CD8-positive, alpha-beta memory T cell (primary cell): Measurements from ENCODE around the gene FOXRED2. TPM values are rescaled to one million over a fixed set of nuclear protein-coding genes. Genes with fewer than 3 reads are reported as not detected.

Experiments
- CTCF ChIA-PET: fragments of 350-600 bp; sonication (Branson Sonifier 250); formaldehyde crosslinking; loops from one replicate; lab custom pipeline; 2021; ENCODE audit warnings: antibody characterized with exemption; lab: Charles Lee
- POLR2A ChIA-PET: fragments of 350-600 bp; sonication (Branson Sonifier 250); formaldehyde crosslinking; loops from one replicate; lab custom pipeline; 2021; ENCODE audit warnings: antibody characterized with exemption; lab: Charles Lee
- DNase-seq, 5 donors: peaks; one replicate each; pipeline versions ENCODE4 v3.0.0 to v3.0.0-alpha.2; 2020 to 2022; ENCODE audit warnings: mixed read lengths in 1 of 5
- H3K27ac ChIP-seq: one replicate; pipeline ENCODE4 v1.7.0; 2013; ENCODE audit warnings: low read depth, mild to moderate bottlenecking, low read length, moderate library complexity
- H3K27me3 ChIP-seq: 2 replicates; pipeline ENCODE4 v1.7.0; 2013; ENCODE audit warnings: low read length, mild to moderate bottlenecking; ENCODE audit not compliant: insufficient read depth, poor library complexity, severe bottlenecking
- H3K36me3 ChIP-seq: 2 replicates; pipeline ENCODE4 v1.7.0; 2013; ENCODE audit warnings: mild to moderate bottlenecking, low read length, moderate library complexity; ENCODE audit not compliant: insufficient read depth
- H3K4me1 ChIP-seq: 2 replicates; pipeline ENCODE4 v1.7.0; 2013; ENCODE audit warnings: mild to moderate bottlenecking, low read length, moderate library complexity; ENCODE audit not compliant: insufficient read depth
- H3K4me3 ChIP-seq: 2 replicates; pipeline ENCODE4 v1.7.0; 2013; ENCODE audit warnings: mild to moderate bottlenecking, low read length
- H3K9me3 ChIP-seq: 2 replicates; pipeline ENCODE4 v1.7.0; 2013; ENCODE audit warnings: mild to moderate bottlenecking, low read length
- H3K27ac Mint-ChIP-seq, 8 donors: one replicate each; pipeline ENCODE4 v1.8.0; 2020 to 2021; ENCODE audit warnings: mixed read lengths in 8 of 8, mild to moderate bottlenecking in 6 of 8, inconsistent platforms in 3 of 8, moderate library complexity in 3 of 8
- H3K27me3 Mint-ChIP-seq, 2 donors: one replicate each; pipeline ENCODE4 v1.8.0; 2020 to 2021; ENCODE audit warnings: mixed read lengths in 2 of 2, mild to moderate bottlenecking in 1 of 2, moderate library complexity in 1 of 2
- H3K36me3 Mint-ChIP-seq, 3 donors: one replicate each; pipeline ENCODE4 v1.8.0; 2020 to 2021; ENCODE audit warnings: mixed read lengths in 3 of 3, inconsistent platforms in 1 of 3, mild to moderate bottlenecking in 1 of 3
- H3K4me1 Mint-ChIP-seq, 3 donors: one replicate each; pipeline ENCODE4 v1.8.0; 2020 to 2021; ENCODE audit warnings: mixed read lengths in 3 of 3, inconsistent platforms in 1 of 3, mild to moderate bottlenecking in 1 of 3
- H3K4me3 Mint-ChIP-seq, 7 donors: one replicate each; pipeline ENCODE4 v1.8.0; 2020 to 2021; ENCODE audit warnings: mixed read lengths in 7 of 7, mild to moderate bottlenecking in 6 of 7, moderate library complexity in 4 of 7, inconsistent platforms in 2 of 7
- H3K9me3 Mint-ChIP-seq, 5 donors: one replicate each; pipeline ENCODE4 v1.8.0; 2020 to 2022; ENCODE audit warnings: mixed read lengths in 5 of 5, mild to moderate bottlenecking in 3 of 5, moderate library complexity in 2 of 5, inconsistent platforms in 1 of 5
- polyA plus RNA-seq: library from polyadenylated mRNA; unstranded; fragments of 300-500 nt; fragmentation: Illumina TruSeq; gene quantifications from one replicate; pipeline ENCODE4 v1.2.3, GENCODE V29; 2021
- total RNA-seq, 2 experiments: library from RNA; stranded (reverse); gene quantifications; one replicate each; pipeline ENCODE4 v1.2.3, GENCODE V29; 2021

The FOXRED2 gene
- total and polyA plus RNA-seq, 3 experiments from 2014 or later: 1.8 to 27.6 (median 23.7) TPM

- Mint-ChIP-seq H3K36me3 (peaks cover 0 to 30% (median 2%) of the 10 kb centered on the region in 3 donors), H3K4me3 (no peak overlapping the region), H3K27ac (peak overlapping the region; percentile 31 to 80 (median 61)), H3K4me1 (peaks cover 13 to 23% (median 14%) of the 10 kb centered on the region in 3 donors), H3K9me3 (no peaks in the 10 kb centered on the region), H3K27me3 (no peaks in the 10 kb centered on the region)
- Histone ChIP-seq H3K36me3 (peaks cover 4% of the 10 kb centered on the region), H3K4me3 (no peak overlapping the region), H3K27me3 (no peaks in the 10 kb centered on the region), H3K27ac (no peak overlapping the region), H3K9me3 (no peaks in the 10 kb centered on the region), H3K4me1 (peaks cover 21% of the 10 kb centered on the region)
- DNase-seq: no peak
- ChIA-PET CTCF (interaction anchor here (0.9 to 6.0 kb wide), 4 partner anchors 90 to 178 kb away, joined by 3 to 116 read pairs (median 8); no protein-coding TSS in a partner anchor), POLR2A (interaction anchor here (1.3 kb wide), 1 partner anchor 139 kb away, joined by 3 read pairs; no protein-coding TSS in a partner anchor)
Observed at GRCh38 chr22:36467042-36467810, 39.6 kb downstream of the FOXRED2 start.

DNA sequence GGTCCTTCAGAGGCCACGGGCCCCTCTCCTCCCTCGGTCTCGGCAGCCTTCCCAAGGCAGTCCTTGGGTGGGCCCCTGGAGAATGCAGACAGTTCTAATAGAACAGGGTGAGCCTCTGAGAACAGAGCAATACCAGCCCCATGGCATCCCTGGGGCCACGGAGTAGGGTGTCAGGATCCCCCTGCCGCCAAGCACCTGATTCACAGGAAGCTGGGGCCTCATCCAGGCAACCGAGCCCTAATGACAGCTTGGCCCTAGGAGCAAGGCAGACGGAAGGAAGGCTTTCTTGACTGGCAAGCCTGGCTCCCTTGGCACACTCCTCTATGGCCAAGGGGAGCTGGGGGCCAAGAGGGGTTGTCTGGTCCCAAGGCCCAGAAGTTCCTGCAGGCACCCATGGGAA, 40.6 kb downstream of the FOXRED2 start:
- DNase-seq: no peak
- Mint-ChIP-seq H3K36me3 (peaks cover 0 to 21% (median 0%) of the 10 kb centered on the region in 3 donors), H3K27ac (peak overlapping the region in 5 of 8 donors; percentile 2 to 80 (median 24)), H3K4me3 (no peak overlapping the region), H3K4me1 (peaks cover 13 to 23% (median 14%) of the 10 kb centered on the region in 3 donors), H3K9me3 (no peaks in the 10 kb centered on the region), H3K27me3 (no peaks in the 10 kb centered on the region)
- ChIA-PET POLR2A (interaction anchor here (1.3 kb wide), 1 partner anchor 138 kb away, joined by 3 read pairs; no protein-coding TSS in a partner anchor), CTCF (interaction anchor here (2.7 kb wide), 1 partner anchor 165 kb away, joined by 12 read pairs; no protein-coding TSS in a partner anchor)
- Histone ChIP-seq H3K36me3 (peaks cover under 1% of the 10 kb centered on the region), H3K27ac (no peak overlapping the region), H3K9me3 (no peaks in the 10 kb centered on the region), H3K4me1 (peaks cover 21% of the 10 kb centered on the region), H3K27me3 (no peaks in the 10 kb centered on the region), H3K4me3 (no peak overlapping the region)

DNA sequence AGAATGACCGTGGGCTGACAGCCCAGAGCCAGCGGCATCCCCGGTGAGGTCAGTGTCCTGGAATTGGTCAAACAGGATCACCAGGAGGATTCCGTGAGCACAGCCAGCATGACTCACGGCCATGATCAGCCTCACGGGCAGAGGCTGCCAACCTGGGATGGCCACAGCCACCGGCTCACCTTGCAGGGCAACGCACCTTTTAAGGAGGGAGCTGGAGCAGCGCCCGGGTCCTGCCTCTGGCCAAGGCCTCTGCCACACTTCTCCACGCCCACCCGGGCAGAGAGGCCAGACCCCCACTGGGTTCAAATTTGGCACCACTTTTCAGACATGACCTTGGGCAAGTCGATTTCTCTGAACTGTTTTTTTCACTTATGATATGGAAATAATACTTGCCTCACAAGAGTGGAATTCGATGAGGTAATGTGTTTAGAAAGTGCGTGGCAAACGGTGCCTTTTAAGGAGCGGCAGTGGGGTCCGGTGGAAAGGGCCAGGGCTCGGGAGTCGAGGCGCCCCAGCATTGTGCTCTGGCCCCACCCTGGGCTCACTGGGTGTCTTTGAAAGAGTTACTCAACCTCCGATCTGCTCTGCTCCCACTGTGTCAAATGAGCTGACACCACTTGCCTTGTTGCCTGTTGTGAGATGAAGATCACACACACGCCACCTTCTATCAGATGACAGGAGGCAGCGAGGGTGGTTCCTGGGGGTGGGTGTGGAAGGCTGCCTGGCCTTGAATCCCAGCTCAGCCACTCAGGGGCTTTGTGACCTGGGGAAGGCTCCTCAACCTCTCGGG, 41.4 kb downstream of the FOXRED2 start:
- Histone ChIP-seq H3K9me3 (no peaks in the 10 kb centered on the region), H3K27ac (no peak overlapping the region), H3K4me1 (peaks cover 18% of the 10 kb centered on the region), H3K36me3 (no peaks in the 10 kb centered on the region), H3K27me3 (no peaks in the 10 kb centered on the region), H3K4me3 (no peak overlapping the region)
- H3K4me3 Mint-ChIP-seq: no peak overlapping the region
- H3K36me3 Mint-ChIP-seq: peaks cover 0 to 15% (median 0%) of the 10 kb centered on the region in 3 donors
- no peak for DNase-seq
- ChIA-PET POLR2A (interaction anchor here (1.3 kb wide), 1 partner anchor 137 kb away, joined by 3 read pairs; no protein-coding TSS in a partner anchor), CTCF (interaction anchor here (2.7 kb wide), 1 partner anchor 165 kb away, joined by 12 read pairs; no protein-coding TSS in a partner anchor)
- no peaks in the 10 kb centered on the region for H3K9me3 Mint-ChIP-seq
- H3K4me1 Mint-ChIP-seq: peaks cover 12 to 20% (median 13%) of the 10 kb centered on the region in 3 donors
- peak overlapping the region in 5 of 8 donors; percentile 27 to 58 (median 47) for H3K27ac Mint-ChIP-seq
- no peaks in the 10 kb centered on the region for H3K27me3 Mint-ChIP-seq

DNA sequence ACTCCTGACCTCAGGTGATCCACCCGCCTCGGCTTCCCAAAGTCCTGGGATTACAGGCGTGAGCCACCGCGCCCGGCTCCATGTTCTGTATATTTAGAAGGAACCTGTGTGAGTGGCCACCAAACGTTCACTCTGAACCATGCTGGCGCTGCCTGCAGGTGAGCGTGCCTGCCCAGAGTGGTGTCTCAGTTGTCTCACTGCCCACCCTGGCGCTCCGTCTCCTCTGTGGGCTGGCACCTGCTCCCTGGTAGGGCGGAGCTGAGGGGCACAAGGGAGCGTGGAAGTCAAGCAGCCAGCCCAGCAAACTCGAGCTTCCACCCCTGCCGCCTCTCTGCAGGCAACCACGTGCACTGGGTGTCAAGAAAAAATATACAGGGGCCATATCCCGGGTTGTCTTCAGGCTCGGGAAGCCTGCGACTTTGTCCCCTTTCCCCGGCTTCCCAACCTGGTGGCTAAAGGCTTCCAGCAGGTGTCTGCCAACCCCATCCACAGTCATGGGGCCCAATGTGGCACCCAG, 42.1 kb downstream of the FOXRED2 start:
- Mint-ChIP-seq H3K27ac (peak overlapping the region in 1 of 8 donors; percentile 69), H3K4me1 (peaks cover 5 to 13% (median 7%) of the 10 kb centered on the region in 3 donors)
- POLR2A ChIA-PET: interaction anchor here (0.6 to 0.8 kb wide), 2 partner anchors 10 to 149 kb away, joined by 3 read pairs; no protein-coding TSS in a partner anchor

GRCh38 chr22:36463783-36464184, 43.1 kb downstream of the FOXRED2 start:
- no peaks in the 10 kb centered on the region for H3K27me3 ChIP-seq
- H3K4me1 Mint-ChIP-seq: peaks cover 5 to 12% (median 5%) of the 10 kb centered on the region in 3 donors
- POLR2A ChIA-PET: interaction anchor here (1.2 kb wide), 1 partner anchor 12 kb away, joined by 3 read pairs; no protein-coding TSS in a partner anchor
- no peaks in the 10 kb centered on the region for H3K36me3 ChIP-seq
- H3K4me3 Mint-ChIP-seq: no peak overlapping the region
- H3K4me3 ChIP-seq: no peak overlapping the region
- no peaks in the 10 kb centered on the region for H3K9me3 ChIP-seq
- no peak for DNase-seq
- H3K27me3 Mint-ChIP-seq: no peaks in the 10 kb centered on the region
- H3K27ac Mint-ChIP-seq: peak overlapping the region in 1 of 8 donors; percentile 29
- H3K9me3 Mint-ChIP-seq: no peaks in the 10 kb centered on the region
- CTCF ChIA-PET: interaction anchor here (1.0 to 2.5 kb wide), 3 partner anchors 23 to 163 kb away, joined by 3 to 8 read pairs (median 3); no protein-coding TSS in a partner anchor
- H3K4me1 ChIP-seq: peaks cover 12% of the 10 kb centered on the region
- peaks cover 0 to 15% (median 0%) of the 10 kb centered on the region in 3 donors for H3K36me3 Mint-ChIP-seq
- H3K27ac ChIP-seq: no peak overlapping the region

More for the DNA sequence above, 42.1 kb downstream of the FOXRED2 start:
- Mint-ChIP-seq H3K4me3 (no peak overlapping the region), H3K27me3 (no peaks in the 10 kb centered on the region), H3K36me3 (peaks cover 0 to 15% (median 0%) of the 10 kb centered on the region in 3 donors), H3K9me3 (no peaks in the 10 kb centered on the region)
- Histone ChIP-seq H3K27ac (no peak overlapping the region), H3K4me3 (no peak overlapping the region), H3K9me3 (no peaks in the 10 kb centered on the region), H3K4me1 (peaks cover 12% of the 10 kb centered on the region), H3K36me3 (no peaks in the 10 kb centered on the region), H3K27me3 (no peaks in the 10 kb centered on the region)
- DNase-seq: no peak
- CTCF ChIA-PET: interaction anchor here (2.7 kb wide), 1 partner anchor 164 kb away, joined by 12 read pairs; no protein-coding TSS in a partner anchor

DNA sequence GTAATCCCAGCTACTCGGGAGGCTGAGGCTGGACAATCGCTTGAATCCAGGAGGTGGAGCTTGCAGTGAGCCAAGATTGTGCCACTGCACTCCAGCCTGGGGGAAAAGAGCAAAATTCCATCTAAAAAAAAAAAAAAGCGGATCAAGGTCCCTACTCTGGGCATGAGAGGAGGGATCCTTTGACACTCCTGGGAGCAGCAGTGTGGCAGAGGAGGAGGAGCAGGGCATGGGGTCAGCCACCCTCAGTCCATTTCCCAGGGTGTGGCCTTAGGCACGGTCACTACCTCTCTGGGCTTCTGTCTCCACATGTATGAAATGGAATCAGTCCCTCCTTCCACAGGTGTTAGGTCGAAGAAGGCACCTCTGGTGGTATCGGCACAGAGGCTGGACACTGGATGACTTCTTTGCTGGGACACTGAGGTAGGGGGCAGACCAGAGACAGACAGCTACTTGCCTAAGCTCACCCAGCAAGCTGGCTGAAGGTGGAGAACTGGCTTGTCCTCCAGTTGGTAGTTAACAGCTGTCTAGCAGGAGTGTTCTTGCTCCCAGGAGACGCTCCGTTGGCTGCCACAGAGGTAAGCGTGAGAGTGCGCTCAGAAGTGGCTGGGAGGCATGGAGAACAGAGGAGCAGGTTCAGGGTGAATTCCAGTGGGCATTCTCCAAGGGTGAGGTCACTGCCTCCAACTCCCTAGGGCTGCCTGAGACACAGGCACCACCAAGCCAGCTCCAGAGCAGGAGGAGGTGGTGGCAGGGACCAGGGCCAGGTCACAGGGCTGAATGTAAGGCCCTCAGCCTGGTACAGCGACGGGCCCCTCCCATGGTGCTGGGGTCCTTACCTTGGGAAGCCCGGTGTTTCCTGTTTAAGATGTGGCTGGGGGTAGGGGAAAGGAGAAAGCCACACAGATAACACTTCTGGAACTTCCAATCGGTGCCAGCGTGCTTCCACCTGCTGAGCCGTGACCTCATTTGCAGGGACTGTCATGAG, 44.9 kb downstream of the FOXRED2 start:
- CTCF ChIA-PET: interaction anchor here (1.8 to 2.5 kb wide), 2 partner anchors 9 to 161 kb away, joined by 6 to 8 read pairs; no protein-coding TSS in a partner anchor
- no peaks in the 10 kb centered on the region for H3K27me3 Mint-ChIP-seq
- peaks cover 0 to 10% (median 0%) of the 10 kb centered on the region in 3 donors for H3K36me3 Mint-ChIP-seq
- H3K4me3 Mint-ChIP-seq: no peak overlapping the region
- peaks cover 10% of the 10 kb centered on the region for H3K4me1 ChIP-seq
- no peaks in the 10 kb centered on the region for H3K36me3 ChIP-seq
- peaks cover 0 to 4% (median 4%) of the 10 kb centered on the region in 3 donors for H3K4me1 Mint-ChIP-seq
- H3K27me3 ChIP-seq: no peaks in the 10 kb centered on the region
- DNase-seq: no peak
- no peaks in the 10 kb centered on the region for H3K9me3 ChIP-seq
- no peak overlapping the region for H3K4me3 ChIP-seq
- H3K27ac ChIP-seq: no peak overlapping the region
- no peaks in the 10 kb centered on the region for H3K9me3 Mint-ChIP-seq
- POLR2A ChIA-PET: interaction anchor here (0.6 kb wide), 1 partner anchor 149 kb away, joined by 6 read pairs; no protein-coding TSS in a partner anchor
- peak overlapping the region in 2 of 8 donors; percentile 32 to 60 for H3K27ac Mint-ChIP-seq
